LNCaP clone FGC (cell line): ENCODE measurements around the gene ATL1.
"Not testable (repeated sequence)": the region's sequence is repeated elsewhere in the genome, so short reads cannot be mapped to it uniquely, and the experiment has no call there.

Source experiments
- DNase-seq: peaks from one replicate; pipeline ENCODE4 v3.0.0-alpha.2; 2011; ENCODE audit warnings: low read depth
- H3K4me3 ChIP-seq: 2 replicates; pipeline ENCODE4 v1.5.1; 2011; ENCODE audit warnings: mild to moderate bottlenecking, low read depth, low read length, control low read depth
- TF ChIP-seq, protein P1 (sequence below): IDR thresholded peaks from 2 replicates; pipeline ENCODE4 v1.5.1; 2012; ENCODE audit warnings: mild to moderate bottlenecking; ENCODE audit not compliant: control insufficient read depth, insufficient read depth; ENCODE audit errors: extremely low read depth

Gene ATL1

DNA sequence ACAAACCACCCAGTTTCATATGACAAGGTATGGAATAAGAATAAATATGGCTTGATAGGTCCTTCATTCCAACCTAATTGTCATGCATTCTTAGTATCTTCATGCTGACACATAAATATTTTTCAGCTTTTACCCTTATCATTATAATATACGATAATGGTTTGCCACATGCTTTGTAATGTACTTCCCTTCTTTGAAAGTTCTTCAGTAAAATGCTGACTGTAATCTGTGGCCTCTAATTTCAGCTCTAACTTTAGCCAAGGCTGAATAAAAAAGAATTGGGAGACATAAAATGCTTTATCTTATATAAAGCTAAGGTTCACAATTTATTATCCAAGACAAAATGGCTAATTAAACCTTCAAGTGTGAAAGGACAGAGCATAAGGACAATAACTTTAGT lies 24.9 kb upstream of the ATL1 start:
- H3K4me3 ChIP-seq: no peak overlapping the region
- TF ChIP-seq, protein P1, sequence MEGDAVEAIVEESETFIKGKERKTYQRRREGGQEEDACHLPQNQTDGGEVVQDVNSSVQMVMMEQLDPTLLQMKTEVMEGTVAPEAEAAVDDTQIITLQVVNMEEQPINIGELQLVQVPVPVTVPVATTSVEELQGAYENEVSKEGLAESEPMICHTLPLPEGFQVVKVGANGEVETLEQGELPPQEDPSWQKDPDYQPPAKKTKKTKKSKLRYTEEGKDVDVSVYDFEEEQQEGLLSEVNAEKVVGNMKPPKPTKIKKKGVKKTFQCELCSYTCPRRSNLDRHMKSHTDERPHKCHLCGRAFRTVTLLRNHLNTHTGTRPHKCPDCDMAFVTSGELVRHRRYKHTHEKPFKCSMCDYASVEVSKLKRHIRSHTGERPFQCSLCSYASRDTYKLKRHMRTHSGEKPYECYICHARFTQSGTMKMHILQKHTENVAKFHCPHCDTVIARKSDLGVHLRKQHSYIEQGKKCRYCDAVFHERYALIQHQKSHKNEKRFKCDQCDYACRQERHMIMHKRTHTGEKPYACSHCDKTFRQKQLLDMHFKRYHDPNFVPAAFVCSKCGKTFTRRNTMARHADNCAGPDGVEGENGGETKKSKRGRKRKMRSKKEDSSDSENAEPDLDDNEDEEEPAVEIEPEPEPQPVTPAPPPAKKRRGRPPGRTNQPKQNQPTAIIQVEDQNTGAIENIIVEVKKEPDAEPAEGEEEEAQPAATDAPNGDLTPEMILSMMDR: no peak
- no peak for DNase-seq

DNA sequence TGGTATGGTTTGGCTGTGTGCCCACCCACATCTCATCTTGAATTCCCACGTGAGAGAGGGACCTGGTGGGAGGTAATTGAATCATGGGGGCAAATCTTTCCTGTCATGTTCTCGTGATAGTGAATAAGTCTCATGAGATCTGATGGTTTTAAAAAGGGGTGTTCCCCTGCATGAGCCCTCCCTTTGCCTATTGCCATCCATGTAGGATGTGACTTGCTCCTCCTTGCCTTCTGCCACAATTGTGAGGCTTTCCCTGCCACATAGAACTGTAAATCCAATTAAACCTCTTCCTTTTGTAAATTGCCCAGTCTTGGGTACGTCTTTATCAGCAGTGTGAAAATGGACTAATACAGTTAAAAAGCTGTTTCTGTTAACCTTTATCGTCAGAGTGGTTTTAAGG lies 21.9 kb upstream of the ATL1 start:
- DNase-seq, H3K4me3 ChIP-seq: not testable (repeated sequence)

DNA sequence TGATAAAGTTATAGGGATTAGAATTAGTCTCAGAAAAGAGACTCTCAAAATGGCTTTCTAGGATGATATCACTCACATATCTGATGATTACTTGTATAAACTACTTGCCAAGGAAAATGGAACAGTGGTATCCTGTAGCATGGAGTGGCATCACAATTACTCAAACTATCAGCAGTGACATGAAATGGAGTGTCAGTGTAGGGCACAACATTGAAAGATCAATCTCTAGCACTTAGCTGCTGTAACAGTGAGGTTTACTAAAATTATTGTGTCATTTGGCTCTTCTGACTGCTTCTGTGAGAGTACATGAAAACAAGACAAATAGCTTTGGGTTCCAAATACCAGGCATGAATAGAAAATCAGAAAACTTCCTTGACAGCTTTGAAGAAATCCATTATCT lies 20.9 kb upstream of the ATL1 start:
- no peak for DNase-seq
- TF ChIP-seq, protein P1: no peak
- H3K4me3 ChIP-seq: no peak overlapping the region

DNA sequence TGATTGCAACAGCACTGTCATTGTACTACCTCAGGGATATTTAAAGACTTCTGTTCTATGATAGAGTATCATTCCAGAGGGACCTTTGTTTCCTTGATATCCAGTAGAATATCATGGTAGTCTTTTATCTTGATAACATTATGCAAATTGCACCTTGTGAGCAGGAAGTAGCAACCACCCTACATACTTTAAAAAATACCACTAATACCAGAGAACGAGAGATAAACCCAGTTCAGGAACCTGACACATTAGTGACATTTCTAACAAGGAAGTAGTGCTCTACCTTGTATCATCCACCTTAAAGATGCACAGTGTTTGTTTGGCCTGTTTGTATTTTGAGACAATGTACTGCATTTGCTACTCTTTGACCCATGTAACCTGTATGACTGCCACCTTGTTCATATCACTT lies 18.8 kb upstream of the ATL1 start:
- TF ChIP-seq, protein P1: no peak
- no peak overlapping the region for H3K4me3 ChIP-seq
- DNase-seq: no peak

DNA sequence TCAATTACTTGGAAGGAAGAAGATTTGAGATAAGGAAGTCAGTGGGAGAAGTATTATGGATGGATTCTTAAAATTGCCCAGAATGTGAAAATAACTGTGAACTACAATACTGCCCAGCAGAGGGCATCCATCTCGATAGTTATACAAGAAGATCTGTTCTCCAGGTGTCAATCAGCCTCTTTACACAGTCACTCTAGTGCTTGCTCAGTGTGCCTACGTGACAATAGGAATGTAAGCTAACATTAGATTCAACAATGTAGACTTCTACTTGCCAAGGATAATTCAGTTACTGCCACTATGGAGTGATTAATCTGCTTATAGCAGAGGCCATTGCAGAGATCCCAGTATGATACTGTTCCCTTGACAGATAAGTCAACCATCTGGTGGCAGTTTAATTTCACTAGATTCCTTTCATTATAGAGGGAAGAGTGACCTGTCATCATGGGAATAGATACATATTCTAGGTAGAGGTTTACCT lies 17.0 kb upstream of the ATL1 start:
- DNase-seq: peak; percentile 64
- H3K4me3 ChIP-seq: no peak overlapping the region
- TF ChIP-seq, protein P1: peak; percentile 61

DNA sequence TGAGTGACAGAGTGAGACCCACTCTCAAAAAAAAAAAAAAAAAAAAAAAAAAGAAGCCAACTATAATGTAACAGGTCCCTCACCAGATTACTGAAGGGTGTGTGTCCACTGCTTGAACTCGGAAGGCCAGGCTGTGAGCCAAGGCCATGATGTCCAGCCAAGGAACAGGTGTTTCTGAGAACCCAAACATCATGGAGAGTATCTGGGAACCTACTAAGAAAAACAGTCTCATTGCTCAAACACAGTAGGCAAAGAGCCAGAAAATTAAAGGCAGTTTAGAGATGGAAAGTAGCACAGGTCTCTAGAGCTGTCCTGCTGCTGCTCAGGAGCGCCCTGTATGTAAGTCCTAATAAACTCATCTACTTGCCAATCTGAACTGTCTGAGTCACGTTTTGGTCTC lies 15.0 kb upstream of the ATL1 start:
- peak; percentile 69 for DNase-seq
- TF ChIP-seq, protein P1: no peak
- no peak overlapping the region for H3K4me3 ChIP-seq

DNA sequence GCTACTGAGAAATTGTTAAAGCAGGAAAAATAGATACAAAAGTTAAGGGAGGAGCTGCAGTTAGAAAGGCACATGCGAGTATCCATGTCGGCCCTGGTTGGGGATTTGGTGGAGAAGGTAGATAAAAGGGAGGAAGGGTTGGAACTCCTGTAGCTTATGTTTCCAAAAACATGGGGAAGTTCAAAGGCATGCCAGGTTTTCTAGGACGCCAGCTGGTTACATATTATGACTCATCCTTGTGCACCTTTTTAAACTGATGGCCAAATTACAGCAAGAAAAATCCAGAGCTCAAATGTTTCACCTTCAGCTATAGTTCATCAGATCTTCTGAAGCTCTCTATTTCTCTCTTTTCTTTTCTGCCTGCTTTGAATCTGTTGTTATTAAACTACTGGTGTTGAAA lies 14.3 kb upstream of the ATL1 start:
- peak; percentile 65 for DNase-seq
- TF ChIP-seq, protein P1: no peak

More for the DNA sequence above, 14.3 kb upstream of the ATL1 start:
- H3K4me3 ChIP-seq: no peak overlapping the region
